KOPT-K1 (cell line): ENCODE results near the gene CDH4.

Experiments
- H3K27ac ChIP-seq: fragments of 200-600 bp; sonication (generic); 2 replicates; pipeline ENCODE4 v1.5.1; 2016; ENCODE audit warnings: antibody characterized with exemption, mild to moderate bottlenecking, low read depth, low read length; ENCODE audit not compliant: poor library complexity, severe bottlenecking
- H3K36me3 ChIP-seq: fragments of 200-600 bp; sonication (generic); 2 replicates; pipeline ENCODE4 v1.5.1; 2017; ENCODE audit warnings: antibody characterized with exemption, mild to moderate bottlenecking, low read length, moderate library complexity; ENCODE audit not compliant: insufficient read depth
- H3K9me3 ChIP-seq: fragments of 200-600 bp; sonication (generic); 2 replicates; pipeline ENCODE4 v1.5.1; 2017; ENCODE audit warnings: antibody characterized with exemption, low read length, mild to moderate bottlenecking; ENCODE audit not compliant: insufficient read depth, poor library complexity, severe bottlenecking

Gene CDH4

DNA sequence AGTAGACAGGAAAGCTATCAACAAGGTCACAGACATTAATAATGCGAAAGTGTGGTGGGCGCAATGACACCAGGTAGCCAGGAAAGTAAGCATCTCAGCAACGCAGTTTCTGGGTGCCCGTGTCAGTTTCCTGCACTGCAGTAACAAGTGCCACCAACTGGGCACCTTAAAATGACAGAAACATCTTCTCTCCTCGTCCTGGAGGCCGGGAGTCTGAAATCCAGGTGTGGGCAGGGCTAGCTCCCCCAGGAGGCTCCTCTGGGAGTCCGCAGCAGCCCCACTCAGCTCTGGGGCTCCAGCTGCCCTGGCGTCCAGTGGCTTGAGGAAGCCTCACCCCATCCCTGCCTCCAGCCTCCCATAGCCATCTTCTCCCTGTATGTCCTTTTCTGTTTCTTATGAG, 426.4 kb downstream of the CDH4 start:
- Histone ChIP-seq H3K27ac (no peak overlapping the region), H3K36me3 (no peaks in the 10 kb centered on the region)

DNA sequence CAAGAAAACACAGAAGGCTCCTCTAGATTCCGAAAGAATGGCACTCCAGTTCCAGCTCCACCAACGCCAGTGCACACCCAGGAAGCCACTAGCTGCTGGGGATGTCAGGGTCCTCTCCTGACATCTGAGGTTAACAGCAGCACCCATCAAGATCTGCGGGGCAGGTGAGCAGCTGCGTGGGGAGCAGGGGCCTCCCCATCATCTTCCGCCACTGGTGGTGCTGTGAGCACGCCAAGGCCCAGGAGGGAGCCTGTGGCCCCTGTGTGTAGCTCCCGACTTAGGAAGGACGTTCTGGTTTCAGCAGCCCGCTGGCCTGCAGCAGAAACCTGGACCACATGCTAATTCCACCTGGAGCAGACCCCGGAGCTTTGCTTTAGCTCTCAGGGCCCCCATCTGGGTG, 427.4 kb downstream of the CDH4 start:
- no peaks in the 10 kb centered on the region for H3K36me3 ChIP-seq
- no peak overlapping the region for H3K27ac ChIP-seq
- no peaks in the 10 kb centered on the region for H3K9me3 ChIP-seq

More for the DNA sequence above, 426.4 kb downstream of the CDH4 start:
- no peaks in the 10 kb centered on the region for H3K9me3 ChIP-seq

GRCh38 chr20:61680096-61680495, 428.0 kb downstream of the CDH4 start:
- H3K9me3 ChIP-seq, result no peaks in the 10 kb centered on the region
- H3K36me3 ChIP-seq, result no peaks in the 10 kb centered on the region
- no peak overlapping the region for H3K27ac ChIP-seq

- Histone ChIP-seq H3K9me3 (no peaks in the 10 kb centered on the region), H3K27ac (no peak overlapping the region), H3K36me3 (no peaks in the 10 kb centered on the region)
Observed at GRCh38 chr20:61682114-61682995, 430.3 kb downstream of the CDH4 start.

DNA sequence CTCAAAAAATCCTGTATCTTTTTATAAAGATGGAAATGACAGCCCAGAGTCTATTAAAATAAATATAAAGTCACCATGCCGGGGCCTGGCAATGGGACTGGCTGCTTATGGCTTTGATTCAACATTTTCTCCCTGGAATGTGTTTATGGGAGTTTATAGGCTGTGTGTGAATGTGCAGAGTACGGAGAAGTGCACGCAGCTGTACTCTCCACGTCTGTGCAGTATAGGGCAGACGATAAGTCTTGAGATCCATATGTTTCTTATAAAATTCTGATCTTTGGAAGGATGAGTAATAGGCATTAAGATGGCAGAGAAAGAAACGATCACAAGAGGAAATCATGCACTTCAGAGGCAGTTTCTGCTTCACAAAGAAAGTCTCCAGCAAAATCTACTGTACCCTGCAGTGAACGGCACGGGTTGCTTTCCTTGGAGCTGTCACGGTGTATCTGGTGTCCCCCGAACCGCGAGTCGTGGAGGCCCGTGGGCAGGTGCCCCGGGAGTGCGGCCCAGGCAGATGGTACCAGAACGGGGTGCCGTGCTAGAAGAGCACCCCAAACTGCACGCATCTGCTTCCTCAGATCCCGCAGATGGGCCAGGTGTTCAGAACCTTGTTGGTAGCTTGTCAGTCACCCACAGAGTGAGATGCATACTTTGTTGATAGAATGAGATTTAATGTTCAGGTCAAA, 431.1 kb downstream of the CDH4 start:
- no peak overlapping the region for H3K27ac ChIP-seq
- H3K36me3 ChIP-seq, result no peaks in the 10 kb centered on the region
- no peaks in the 10 kb centered on the region for H3K9me3 ChIP-seq

DNA sequence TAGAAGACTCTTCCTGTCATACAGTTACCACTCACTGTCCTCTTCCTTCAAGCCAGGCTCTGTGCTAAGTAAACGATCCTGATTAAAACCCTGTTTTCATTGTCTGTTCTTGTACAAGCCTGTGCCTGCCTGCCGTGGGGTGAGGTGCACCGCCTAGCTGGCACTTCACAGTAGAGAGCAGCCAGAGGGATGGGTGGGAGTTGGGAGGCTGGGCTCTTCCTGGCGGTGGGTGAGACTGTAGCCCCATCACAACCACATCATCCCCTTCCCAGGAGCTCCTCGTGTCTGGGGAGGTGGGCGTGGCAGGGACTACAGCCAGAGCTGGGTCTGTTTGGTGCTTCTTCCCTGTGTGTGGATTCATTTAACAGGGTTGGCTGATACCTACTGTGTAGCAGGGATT, 431.7 kb downstream of the CDH4 start:
- Histone ChIP-seq H3K9me3 (no peaks in the 10 kb centered on the region), H3K27ac (no peak overlapping the region), H3K36me3 (no peaks in the 10 kb centered on the region)

DNA sequence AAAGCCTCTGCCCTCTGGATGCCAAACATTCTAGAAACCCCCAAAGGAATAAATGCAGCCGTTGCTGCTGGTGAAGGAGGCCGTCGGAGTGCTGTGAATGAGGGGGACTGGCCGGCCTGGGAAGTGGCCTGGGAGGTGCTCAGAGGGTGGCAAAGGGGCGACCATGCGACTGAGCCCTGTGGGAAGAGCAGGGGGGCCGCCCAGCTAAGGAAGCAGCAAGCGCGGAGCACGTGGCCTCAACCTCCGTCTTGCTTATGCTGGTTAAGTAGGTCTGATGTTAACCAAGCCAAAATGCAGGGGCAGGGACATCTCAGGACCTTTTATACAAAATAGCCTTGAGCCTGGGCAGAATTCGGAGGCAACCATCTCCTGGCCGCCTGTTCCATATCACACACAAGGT, 432.1 kb downstream of the CDH4 start:
- Histone ChIP-seq H3K27ac (no peak overlapping the region), H3K36me3 (no peaks in the 10 kb centered on the region), H3K9me3 (no peaks in the 10 kb centered on the region)

DNA sequence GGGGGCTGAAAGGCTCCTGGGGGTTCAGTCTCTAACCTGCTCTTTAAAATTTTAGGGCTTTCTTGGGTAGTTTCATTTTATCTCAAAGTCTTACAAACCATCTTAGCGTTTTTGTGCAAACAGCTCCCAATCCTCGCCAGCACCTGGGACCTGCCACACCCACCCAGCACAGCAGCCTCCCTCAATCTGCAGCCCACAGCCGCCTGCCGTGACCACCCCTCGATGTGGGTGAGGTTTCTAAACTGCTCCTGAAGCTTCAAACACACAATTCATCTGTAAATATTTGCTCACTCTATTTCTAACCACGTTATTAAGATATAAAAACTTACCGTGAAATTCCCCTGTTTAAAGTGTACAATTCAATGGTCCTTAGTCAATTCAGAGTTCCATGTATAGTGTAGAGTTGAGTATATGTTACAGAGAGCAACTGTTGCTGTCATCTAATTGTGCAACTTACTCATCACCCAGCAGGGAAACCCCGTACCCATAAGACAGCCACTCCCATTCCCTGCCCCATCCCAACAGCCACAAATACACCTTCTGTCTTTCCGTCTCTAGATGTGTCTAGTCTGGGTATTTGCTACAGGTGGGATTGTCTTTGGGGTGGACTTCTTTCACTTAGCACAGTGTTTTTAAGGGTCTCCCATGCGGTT, 432.6 kb downstream of the CDH4 start:
- Histone ChIP-seq H3K27ac (no peak overlapping the region), H3K9me3 (no peaks in the 10 kb centered on the region), H3K36me3 (no peaks in the 10 kb centered on the region)

DNA sequence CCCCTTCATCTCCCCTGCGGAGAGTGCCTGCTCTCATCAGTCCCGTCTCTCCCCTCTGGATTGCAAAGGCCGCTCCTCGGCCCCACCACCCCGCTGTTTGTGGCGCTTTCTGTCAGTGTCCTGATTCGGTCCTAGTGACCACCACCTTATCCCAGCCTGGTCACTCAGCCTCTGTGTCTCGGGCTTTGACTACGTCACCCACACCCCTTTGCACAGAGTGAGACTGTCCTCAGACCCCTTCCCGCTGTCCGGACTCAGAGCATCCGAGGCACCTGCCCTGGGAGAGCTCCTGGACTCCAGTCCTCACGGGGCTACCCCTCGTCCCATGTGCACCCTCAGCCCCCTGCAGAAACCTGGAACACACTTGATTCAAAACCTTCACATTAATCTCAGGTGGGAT, 433.4 kb downstream of the CDH4 start:
- H3K9me3 ChIP-seq, result no peaks in the 10 kb centered on the region
- no peaks in the 10 kb centered on the region for H3K36me3 ChIP-seq
- H3K27ac ChIP-seq, result no peak overlapping the region

DNA sequence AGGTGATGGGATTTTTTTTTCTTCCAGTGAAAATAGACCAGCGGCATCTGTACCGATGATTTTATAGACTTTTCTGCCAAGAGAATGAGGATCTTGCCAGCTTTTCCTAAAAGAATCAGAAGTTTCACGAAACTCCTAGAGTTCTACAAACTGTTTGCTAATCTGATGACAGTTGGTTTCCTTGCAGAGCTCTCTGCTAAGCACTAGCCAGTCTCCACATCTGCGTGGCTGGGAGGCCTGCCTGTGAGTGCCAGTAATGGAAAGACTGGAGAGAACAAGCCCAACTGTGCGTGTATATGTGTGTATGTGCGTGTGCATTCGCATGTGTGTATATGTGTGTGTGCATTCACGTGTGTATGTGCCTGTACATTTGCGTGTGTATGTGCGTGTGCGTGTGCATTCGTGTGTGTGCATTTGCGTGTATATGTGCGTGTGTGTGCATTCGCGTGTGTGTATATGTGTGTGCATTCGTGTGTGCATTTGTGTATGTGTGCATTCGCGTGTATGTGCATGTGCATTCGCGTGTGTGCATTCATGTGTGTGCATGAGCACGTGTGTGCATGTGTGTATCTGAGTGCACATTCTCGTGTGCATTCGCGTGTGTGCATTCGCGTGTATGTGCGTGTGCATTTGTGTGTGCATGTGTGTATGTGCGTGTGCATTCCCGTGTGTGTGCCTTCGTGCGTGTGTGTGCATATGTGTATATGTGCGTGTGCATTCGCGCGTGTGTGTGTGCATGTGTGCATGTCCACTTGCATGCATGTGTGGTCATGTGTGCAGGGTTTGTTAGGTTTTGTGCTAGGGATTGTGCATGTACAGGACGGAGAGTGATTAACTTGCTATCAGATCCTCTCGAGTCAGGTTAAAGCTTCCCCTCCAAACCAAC, 434.2 kb downstream of the CDH4 start:
- H3K27ac ChIP-seq, result no peak overlapping the region
- no peaks in the 10 kb centered on the region for H3K36me3 ChIP-seq
- H3K9me3 ChIP-seq, result no peaks in the 10 kb centered on the region

- Histone ChIP-seq H3K27ac (no peak overlapping the region), H3K36me3 (no peaks in the 10 kb centered on the region), H3K9me3 (no peaks in the 10 kb centered on the region)
Observed at GRCh38 chr20:61688411-61688810, 436.4 kb downstream of the CDH4 start.

GRCh38 chr20:61690150-61690549, 438.1 kb downstream of the CDH4 start:
- Histone ChIP-seq H3K9me3 (no peaks in the 10 kb centered on the region), H3K36me3 (no peaks in the 10 kb centered on the region), H3K27ac (no peak overlapping the region)

DNA sequence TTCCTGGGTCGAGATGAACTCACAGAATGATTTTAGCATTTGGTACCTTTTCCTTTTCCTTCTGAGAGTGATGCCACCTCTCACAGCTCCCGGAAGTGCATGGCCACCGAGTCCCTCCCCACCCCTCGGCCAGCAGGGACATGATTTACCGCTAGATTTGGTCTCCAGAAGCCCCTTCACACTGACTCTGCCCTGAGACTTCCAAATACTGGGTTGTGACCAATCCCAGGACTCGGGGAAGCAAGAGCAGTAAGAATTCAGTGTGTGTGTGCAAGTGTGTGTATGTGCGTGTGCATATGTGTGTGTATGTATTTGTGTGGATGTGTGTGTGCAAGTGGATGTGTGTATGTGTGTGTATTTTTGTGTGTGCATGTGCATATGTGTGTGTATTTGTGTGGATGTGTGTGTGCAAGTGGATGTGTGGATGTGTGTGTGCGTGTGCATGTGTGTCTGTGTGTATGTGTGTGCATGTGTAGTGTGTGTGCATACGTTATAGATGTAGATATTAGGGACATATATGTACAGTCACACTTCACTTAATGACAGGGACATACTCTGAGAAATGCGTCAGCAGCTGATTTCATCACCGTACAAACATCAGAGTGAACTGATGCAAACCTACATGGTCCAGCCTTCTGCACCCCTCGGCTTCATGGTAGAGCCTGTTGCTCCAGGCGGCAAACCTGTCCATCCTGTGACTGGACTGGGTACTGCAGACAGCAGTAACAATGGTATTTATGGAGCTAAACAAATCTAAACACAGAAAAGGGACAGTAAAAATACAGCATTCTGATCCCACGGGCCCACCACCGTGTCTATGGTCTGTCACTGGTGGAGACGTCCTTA, 439.2 kb downstream of the CDH4 start:
- H3K36me3 ChIP-seq, result no peaks in the 10 kb centered on the region
- H3K9me3 ChIP-seq, result no peaks in the 10 kb centered on the region
- no peak overlapping the region for H3K27ac ChIP-seq

DNA sequence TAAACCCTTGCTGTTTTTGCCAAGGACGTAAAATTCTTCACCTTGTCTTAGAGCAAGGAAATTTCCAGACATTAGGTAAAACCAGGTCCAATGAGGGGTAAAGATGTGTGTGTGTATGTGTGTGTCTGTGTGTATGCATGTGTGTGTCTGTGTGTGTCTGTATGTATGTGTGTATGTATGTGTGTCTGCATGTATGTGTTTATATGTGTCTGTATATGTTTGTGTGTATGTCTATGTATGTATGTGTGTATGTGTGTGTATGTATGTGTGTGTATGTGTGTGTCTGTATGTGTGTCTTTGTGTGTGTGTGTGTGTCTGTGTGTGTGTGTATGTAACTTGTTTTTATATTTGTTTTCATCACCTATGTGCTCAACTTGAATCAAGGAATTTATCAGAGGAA, 439.9 kb downstream of the CDH4 start:
- Histone ChIP-seq H3K27ac (no peak overlapping the region), H3K36me3 (no peaks in the 10 kb centered on the region), H3K9me3 (no peaks in the 10 kb centered on the region)
